Measurements from ENCODE around the gene TSPAN31. TPM values are rescaled to one million over a fixed set of nuclear protein-coding genes. Genes with fewer than 3 reads are reported as not detected.
"Not testable (repeated sequence)": the region's sequence is repeated elsewhere in the genome, so short reads cannot be mapped to it uniquely, and the experiment has no call there.

Gene TSPAN31
- total RNA-seq, 4 donors from 2014 or later = 29.8 to 54.7 (median 36.8) TPM

DNA sequence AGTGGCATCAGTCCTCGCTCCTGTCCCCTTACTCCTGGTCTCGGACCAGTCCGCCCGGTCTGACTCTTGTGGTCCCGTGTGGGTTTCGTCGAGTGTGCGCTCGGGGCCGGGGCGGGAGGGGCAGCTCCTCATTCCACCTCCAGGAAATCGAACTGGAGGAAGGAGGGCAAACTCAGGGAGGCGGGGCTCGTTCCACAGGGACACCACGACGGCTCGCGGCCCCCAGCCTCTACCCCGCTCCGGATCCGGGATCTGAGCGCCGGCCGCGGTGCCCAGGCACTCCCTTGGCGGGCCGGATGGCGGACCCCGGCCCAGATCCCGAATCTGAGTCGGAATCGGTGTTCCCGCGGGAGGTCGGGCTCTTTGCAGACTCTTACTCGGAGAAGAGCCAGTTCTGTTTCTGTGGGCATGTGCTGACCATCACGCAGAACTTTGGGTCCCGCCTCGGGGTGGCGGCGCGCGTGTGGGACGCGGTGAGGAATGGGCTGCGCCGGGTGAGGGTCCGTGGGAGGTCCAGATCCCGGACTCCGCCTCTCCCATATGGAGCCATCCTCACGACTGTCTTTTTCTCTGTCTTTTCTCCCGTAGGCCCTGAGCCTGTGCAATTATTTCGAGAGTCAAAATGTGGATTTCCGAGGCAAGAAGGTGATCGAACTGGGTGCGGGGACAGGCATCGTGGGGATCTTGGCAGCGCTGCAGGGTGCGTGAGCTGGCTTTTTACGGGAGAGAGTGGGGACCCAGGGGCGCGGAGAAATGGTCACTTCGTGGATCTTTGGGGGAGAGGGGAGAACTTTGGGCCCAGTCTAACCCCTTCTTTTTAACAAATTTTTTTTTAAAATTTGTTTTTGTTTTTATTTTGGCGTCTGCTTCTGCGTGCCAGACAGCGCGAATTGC, 27.8 kb downstream of the TSPAN31 start, which contains the start of gene EEF1AKMT3:
Gene EEF1AKMT3 (plus strand): TSS at position 186 of the 894 bp plus-strand sequence. CDS start 111 bp downstream, at position 297.
- H3K36me3 ChIP-seq = peaks cover 25% of the 10 kb centered on the region
- no peaks in the 10 kb centered on the region for H3K27me3 ChIP-seq
- H3K4me1 ChIP-seq = peaks cover 22% of the 10 kb centered on the region
- H3K4me3 ChIP-seq = peak within 1 kb of the TSS; percentile 79
- H3K9me3 ChIP-seq = no peaks in the 10 kb centered on the region
- DNase-seq (ENCODE audit: low spot score in 2 of 2) = peak; percentile 80 to 89
- WGBS = 1% methylated on average over 43 of the region's 67 CpGs
- H3K27ac ChIP-seq = peak within 1 kb of the TSS; percentile 85
- no peak for TF ChIP-seq POLR2A (IDR thresholded peaks at IDR 0.05)
- TF ChIP-seq POLR2AphosphoS5 (IDR thresholded peaks at IDR 0.05) = no peak
- TF ChIP-seq, protein P1, sequence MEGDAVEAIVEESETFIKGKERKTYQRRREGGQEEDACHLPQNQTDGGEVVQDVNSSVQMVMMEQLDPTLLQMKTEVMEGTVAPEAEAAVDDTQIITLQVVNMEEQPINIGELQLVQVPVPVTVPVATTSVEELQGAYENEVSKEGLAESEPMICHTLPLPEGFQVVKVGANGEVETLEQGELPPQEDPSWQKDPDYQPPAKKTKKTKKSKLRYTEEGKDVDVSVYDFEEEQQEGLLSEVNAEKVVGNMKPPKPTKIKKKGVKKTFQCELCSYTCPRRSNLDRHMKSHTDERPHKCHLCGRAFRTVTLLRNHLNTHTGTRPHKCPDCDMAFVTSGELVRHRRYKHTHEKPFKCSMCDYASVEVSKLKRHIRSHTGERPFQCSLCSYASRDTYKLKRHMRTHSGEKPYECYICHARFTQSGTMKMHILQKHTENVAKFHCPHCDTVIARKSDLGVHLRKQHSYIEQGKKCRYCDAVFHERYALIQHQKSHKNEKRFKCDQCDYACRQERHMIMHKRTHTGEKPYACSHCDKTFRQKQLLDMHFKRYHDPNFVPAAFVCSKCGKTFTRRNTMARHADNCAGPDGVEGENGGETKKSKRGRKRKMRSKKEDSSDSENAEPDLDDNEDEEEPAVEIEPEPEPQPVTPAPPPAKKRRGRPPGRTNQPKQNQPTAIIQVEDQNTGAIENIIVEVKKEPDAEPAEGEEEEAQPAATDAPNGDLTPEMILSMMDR (IDR thresholded peaks at IDR 0.05) = no peak
- TF ChIP-seq EP300 (IDR thresholded peaks at IDR 0.05) = no peak

DNA sequence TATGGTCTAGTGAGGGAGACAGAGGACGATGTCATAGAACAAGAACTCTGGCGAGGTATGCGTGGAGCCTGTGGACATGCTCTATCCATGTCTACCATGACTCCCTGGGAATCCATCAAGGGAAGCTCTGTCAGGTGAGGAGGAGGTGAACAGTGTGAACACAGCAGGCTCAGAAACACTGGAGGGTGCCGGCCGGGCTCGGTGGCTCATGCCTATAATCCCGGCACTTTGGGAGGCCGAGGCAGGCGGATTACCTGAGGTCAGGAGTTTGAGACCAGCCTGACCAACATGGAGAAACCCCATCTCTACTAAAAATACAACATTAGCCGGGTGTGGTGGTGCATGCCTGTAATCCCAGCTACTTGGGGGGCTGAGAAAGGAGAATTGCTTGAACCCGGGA, 29.8 kb downstream of the TSPAN31 start:
- not testable (repeated sequence) for H3K36me3 ChIP-seq; DNase-seq (ENCODE audit: low spot score in 2 of 2); H3K4me3 ChIP-seq; H3K27ac ChIP-seq; H3K27me3 ChIP-seq; H3K9me3 ChIP-seq
- H3K4me1 ChIP-seq = peaks cover 22% of the 10 kb centered on the region
- 93% methylated on average over 10 of the region's 11 CpGs for WGBS

DNA sequence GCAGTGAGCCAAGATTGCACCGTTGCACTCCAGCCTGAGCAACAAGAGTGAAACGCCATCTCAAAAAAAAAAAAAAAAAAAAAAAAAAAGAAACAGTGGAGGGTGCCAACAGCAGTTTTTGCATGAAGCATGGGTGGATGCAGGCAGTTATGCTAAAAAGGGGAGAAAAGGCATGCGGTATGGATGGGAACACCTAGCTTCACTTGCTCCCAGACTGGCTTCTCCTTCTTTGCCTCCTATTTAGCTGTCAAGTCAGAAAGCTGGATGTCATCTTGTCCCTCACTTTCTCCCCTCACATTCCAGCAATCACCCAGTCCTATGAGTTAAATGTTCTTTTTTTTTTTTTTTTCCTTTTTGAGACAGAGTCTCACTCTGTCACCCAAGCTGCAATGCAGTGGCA, 30.2 kb downstream of the TSPAN31 start:
- no peak for DNase-seq (ENCODE audit: low spot score in 2 of 2)
- TF ChIP-seq EP300 (IDR thresholded peaks at IDR 0.05) (no peak), POLR2AphosphoS5 (IDR thresholded peaks at IDR 0.05) (no peak), POLR2A (IDR thresholded peaks at IDR 0.05) (no peak)
- TF ChIP-seq, protein P1 (IDR thresholded peaks at IDR 0.05) = no peak
- peaks cover 3% of the 10 kb centered on the region for H3K36me3 ChIP-seq
- no peak overlapping the region for H3K4me3 ChIP-seq
- H3K4me1 ChIP-seq = peaks cover 22% of the 10 kb centered on the region
- no peaks in the 10 kb centered on the region for H3K9me3 ChIP-seq
- H3K27me3 ChIP-seq = no peaks in the 10 kb centered on the region
- 61% methylated on average over 3 of the region's 3 CpGs for whole genome bisulfite sequencing
- no peak overlapping the region for H3K27ac ChIP-seq

GRCh38 chr12:57775563-57776246, 30.9 kb downstream of the TSPAN31 start:
- TF ChIP-seq, protein P1 (IDR thresholded peaks at IDR 0.05) = no peak
- TF ChIP-seq EP300 (IDR thresholded peaks at IDR 0.05) = no peak
- no peak for TF ChIP-seq POLR2AphosphoS5 (IDR thresholded peaks at IDR 0.05)
- no peak for TF ChIP-seq POLR2A (IDR thresholded peaks at IDR 0.05)
- Histone ChIP-seq H3K27ac (no peak overlapping the region), H3K9me3 (no peaks in the 10 kb centered on the region), H3K27me3 (no peaks in the 10 kb centered on the region), H3K4me3 (no peak overlapping the region), H3K4me1 (peaks cover 20% of the 10 kb centered on the region), H3K36me3 (peaks cover 4% of the 10 kb centered on the region)
- DNase-seq (ENCODE audit: low spot score in 2 of 2) = no peak
- WGBS = 85% methylated on average over 4 of the region's 4 CpGs

DNA sequence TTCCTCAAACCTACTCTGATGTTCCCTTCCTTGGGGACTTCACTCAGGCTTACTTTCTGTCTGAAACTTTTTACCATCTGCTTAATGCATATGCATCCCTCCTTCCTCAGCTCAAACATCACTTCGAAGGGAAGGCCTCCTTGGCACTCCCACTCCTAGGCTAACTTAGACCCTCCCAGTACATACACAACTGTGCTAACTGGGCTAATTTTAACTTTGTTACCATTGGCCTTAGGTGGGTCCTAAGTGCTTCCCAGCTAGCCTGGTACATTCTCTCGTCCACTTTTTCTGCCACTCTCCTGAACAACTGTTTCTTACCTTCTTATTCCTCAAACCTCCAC, 31.4 kb downstream of the TSPAN31 start:
- Histone ChIP-seq H3K4me1 (peaks cover 15% of the 10 kb centered on the region), H3K9me3 (no peaks in the 10 kb centered on the region), H3K4me3 (no peak overlapping the region), H3K36me3 (peaks cover 4% of the 10 kb centered on the region), H3K27me3 (no peaks in the 10 kb centered on the region), H3K27ac (no peak overlapping the region)
- no peak for TF ChIP-seq EP300 (IDR thresholded peaks at IDR 0.05)
- TF ChIP-seq, protein P1 (IDR thresholded peaks at IDR 0.05) = no peak
- no peak for TF ChIP-seq POLR2A (IDR thresholded peaks at IDR 0.05)
- TF ChIP-seq POLR2AphosphoS5 (IDR thresholded peaks at IDR 0.05) = no peak
- DNase-seq (ENCODE audit: low spot score in 2 of 2) = no peak
- WGBS = 97% methylated on average over 2 of the region's 2 CpGs

All from suprapubic skin (tissue), 4 donors.